ENCODE data around the gene BDKRB2. TPM values are rescaled to one million over a fixed set of nuclear protein-coding genes. Genes with fewer than 3 reads are reported as not detected.

BDKRB2 gene
- total and polyA plus RNA-seq, 2 of the 13 experiments (the other 11 are each of a cell fraction or from before 2014, with no cell fraction given): 0.03 TPM; not detected in 1

DNA sequence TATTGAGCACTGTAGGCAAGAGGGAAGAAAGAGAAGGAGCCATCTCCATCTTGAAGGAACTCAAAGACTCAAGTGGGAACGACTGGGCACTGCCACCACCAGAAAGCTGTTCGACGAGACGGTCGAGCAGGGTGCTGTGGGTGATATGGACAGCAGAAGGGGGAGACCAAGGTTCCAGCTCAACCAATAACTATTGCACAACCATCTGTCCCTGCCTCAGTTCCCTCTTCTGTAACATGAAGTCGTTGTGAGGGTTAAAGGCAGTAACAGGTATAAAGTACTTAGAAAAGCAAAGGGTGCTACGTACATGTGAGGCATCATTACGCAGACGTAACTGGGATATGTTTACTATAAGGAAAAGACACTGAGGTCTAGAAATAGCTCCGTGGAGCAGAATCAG, 37.5 kb downstream of the BDKRB2 start:
- 68% methylated on average over 10 of the region's 10 CpGs for WGBS (ENCODE audit: low lambda C conversion rate)
- in situ Hi-C loops (cut with HindIII; ENCODE audit: extremely low pct_ligation_motif_present, low pct_unique_long_range_greater_than_20kb): no loop called here
- intact Hi-C loops (cut with micrococcal nuclease; ENCODE audit: unreplicated experiment): no loop called here
- ChIA-PET POLR2A (no interaction called here), CTCF (ENCODE audit: low intra/inter-chr PET ratio, low total read pairs) (no interaction called here)
- H3K27ac ChIP-seq (ENCODE audit: extremely low read length, insufficient read depth, low read length): no peak overlapping the region
- no peaks in the 10 kb centered on the region for H3K79me2 ChIP-seq (ENCODE audit: insufficient read depth, low read length)
- no peak overlapping the region for H3K4me2 ChIP-seq (ENCODE audit: low read depth, low read length)
- DNase-seq (ENCODE audit: low spot score) (no peak), ATAC-seq (no peak), FAIRE-seq (no peak)
- H3K9me3 ChIP-seq (ENCODE audit: low read length): no peaks in the 10 kb centered on the region
- no peaks in the 10 kb centered on the region for H4K20me1 ChIP-seq (ENCODE audit: insufficient read depth, low read length)
- H3K4me3 ChIP-seq (replicated peaks in 1 of 3; ENCODE audit: insufficient read depth in 1 of 3, low read depth in 2 of 3, low read length in 3 of 3): no peak overlapping the region
- H2AFZ ChIP-seq (ENCODE audit: low read length): no peak overlapping the region
- no peak overlapping the region for H3K9ac ChIP-seq (ENCODE audit: insufficient read depth, low read depth, low read length)
- TF ChIP-seq CEBPB (IDR thresholded peaks at IDR 0.05; ENCODE audit: borderline replicate concordance, low read depth, low read length): 0 out of 2 replicates have a peak, but pooled peaks have one; percentile 60
- no peak for TF ChIP-seq ZNF598 (CRISPR knock-in tag; IDR thresholded peaks at IDR 0.05; ENCODE audit: borderline replicate concordance)
- TF ChIP-seq MYC (CRISPR knock-in tag; IDR thresholded peaks at IDR 0.05; ENCODE audit: borderline replicate concordance): no peak
- BruUV-seq (replicated peaks): no TSS peak
- H3K4me1 ChIP-seq (ENCODE audit: insufficient read depth, low read length): no peaks in the 10 kb centered on the region
- H3K36me3 ChIP-seq (replicated peaks in 1 of 2; ENCODE audit: control insufficient read depth in 1 of 2, insufficient read depth in 2 of 2, low read length in 2 of 2): no peaks in the 10 kb centered on the region
- no peaks in the 10 kb centered on the region for H3K27me3 ChIP-seq (ENCODE audit: control insufficient read depth in 1 of 2, insufficient read depth in 2 of 2, low read length in 2 of 2)

DNA sequence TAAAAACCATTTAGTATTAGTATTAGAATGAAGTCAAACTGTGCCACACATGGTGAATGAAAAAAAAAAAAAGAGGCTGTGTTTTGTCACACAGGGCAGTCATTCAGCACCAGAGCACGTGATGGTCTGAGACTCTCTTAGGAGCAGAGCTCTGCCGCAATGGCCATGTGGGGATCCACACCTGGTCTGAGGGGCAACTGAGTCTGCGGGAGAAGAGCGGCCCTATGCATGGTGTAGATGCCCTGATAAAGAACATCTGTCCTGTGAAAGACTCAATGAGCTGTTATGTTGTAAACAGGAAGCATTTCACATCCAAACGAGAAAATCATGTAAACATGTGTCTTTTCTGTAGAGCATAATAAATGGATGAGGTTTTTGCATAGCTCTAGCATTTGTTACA, 39.1 kb downstream of the BDKRB2 start:
- FAIRE-seq: no peak

More for the DNA sequence above, 39.1 kb downstream of the BDKRB2 start:
- Histone ChIP-seq H3K9me3 (ENCODE audit: low read length) (no peaks in the 10 kb centered on the region), H3K4me2 (ENCODE audit: low read depth, low read length) (no peak overlapping the region), H3K27me3 (ENCODE audit: control insufficient read depth in 1 of 2, insufficient read depth in 2 of 2, low read length in 2 of 2) (no peaks in the 10 kb centered on the region), H3K9ac (ENCODE audit: insufficient read depth, low read depth, low read length) (no peak overlapping the region), H4K20me1 (ENCODE audit: insufficient read depth, low read length) (no peaks in the 10 kb centered on the region), H3K36me3 (replicated peaks in 1 of 2; ENCODE audit: control insufficient read depth in 1 of 2, insufficient read depth in 2 of 2, low read length in 2 of 2) (no peaks in the 10 kb centered on the region), H3K79me2 (ENCODE audit: insufficient read depth, low read length) (no peaks in the 10 kb centered on the region), H3K4me1 (ENCODE audit: insufficient read depth, low read length) (no peaks in the 10 kb centered on the region), H3K27ac (ENCODE audit: extremely low read length, insufficient read depth, low read length) (no peak overlapping the region), H2AFZ (ENCODE audit: low read length) (no peak overlapping the region), H3K4me3 (replicated peaks in 1 of 3; ENCODE audit: insufficient read depth in 1 of 3, low read depth in 2 of 3, low read length in 3 of 3) (no peak overlapping the region)
- POLR2A ChIA-PET: no interaction called here
- no peak for DNase-seq (ENCODE audit: low spot score)
- intact Hi-C loops (cut with micrococcal nuclease; ENCODE audit: unreplicated experiment): no loop called here
- ATAC-seq: no peak
- in situ Hi-C loops (cut with HindIII; ENCODE audit: extremely low pct_ligation_motif_present, low pct_unique_long_range_greater_than_20kb): no loop called here
- CTCF ChIA-PET (ENCODE audit: low intra/inter-chr PET ratio, low total read pairs): no interaction called here
- no TSS peak for BruUV-seq (replicated peaks)
- 43% methylated on average over 5 of the region's 5 CpGs for WGBS (ENCODE audit: low lambda C conversion rate)
- TF ChIP-seq ZKSCAN5 (CRISPR knock-in tag; IDR thresholded peaks at IDR 0.05): no peak
- TF ChIP-seq MAF1 (CRISPR knock-in tag; IDR thresholded peaks at IDR 0.05; ENCODE audit: borderline replicate concordance): no peak
- TF ChIP-seq, protein P1, sequence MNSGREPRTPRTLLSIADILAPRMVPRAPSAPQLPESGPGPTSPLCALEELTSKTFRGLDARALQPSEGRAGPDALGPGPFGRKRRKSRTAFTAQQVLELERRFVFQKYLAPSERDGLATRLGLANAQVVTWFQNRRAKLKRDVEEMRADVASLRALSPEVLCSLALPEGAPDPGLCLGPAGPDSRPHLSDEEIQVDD (CRISPR knock-in tag; IDR thresholded peaks at IDR 0.05; ENCODE audit: borderline replicate concordance): no peak
- TF ChIP-seq CHD4 (IDR thresholded peaks at IDR 0.05; ENCODE audit: borderline replicate concordance, low read length): no peak
- no peak for TF ChIP-seq JARID2 (CRISPR knock-in tag; IDR thresholded peaks at IDR 0.05; ENCODE audit: insufficient replicate concordance)
- TF ChIP-seq SNAPC2 (CRISPR knock-in tag; IDR thresholded peaks at IDR 0.05): no peak
